ENCODE data around the gene ARV1.
"Not testable (repeated sequence)": the region's sequence is repeated elsewhere in the genome, so short reads cannot be mapped to it uniquely, and the experiment has no call there.

Gene ARV1

GRCh38 chr1:230976825-230977747 lies 1.8 kb upstream of the ARV1 start:
- no peak for DNase-seq

- peak; percentile 69 for DNase-seq
Observed at GRCh38 chr1:230977761-230978490, 968 bp upstream of the ARV1 start.

GRCh38 chr1:230979389-230979716 lies 459 bp downstream of the ARV1 start:
- no peak for DNase-seq

GRCh38 chr1:230979952-230980351 lies 1.1 kb downstream of the ARV1 start:
- no peak for DNase-seq

GRCh38 chr1:230982696-230983095 lies 3.8 kb downstream of the ARV1 start:
- no peak for DNase-seq

GRCh38 chr1:230983811-230984210 lies 4.9 kb downstream of the ARV1 start:
- no peak for DNase-seq

GRCh38 chr1:230984622-230985515 lies 6.0 kb downstream of the ARV1 start:
- DNase-seq = not testable (repeated sequence)

GRCh38 chr1:230985711-230986110 lies 6.8 kb downstream of the ARV1 start:
- DNase-seq = no peak

GRCh38 chr1:230986976-230987375 lies 8.1 kb downstream of the ARV1 start:
- no peak for DNase-seq

GRCh38 chr1:230987448-230987847 lies 8.6 kb downstream of the ARV1 start:
- no peak for DNase-seq

GRCh38 chr1:230992100-230992774 lies 13.3 kb downstream of the ARV1 start:
- DNase-seq = no peak

GRCh38 chr1:230994860-230995259 lies 16.0 kb downstream of the ARV1 start:
- DNase-seq = no peak

- no peak for DNase-seq
Observed at GRCh38 chr1:231000201-231000600, 21.3 kb downstream of the ARV1 start.

GRCh38 chr1:231000639-231001038 lies 21.7 kb downstream of the ARV1 start:
- no peak for DNase-seq

- DNase-seq = no peak
Observed at GRCh38 chr1:231001892-231002291, 23.0 kb downstream of the ARV1 start.

- not testable (repeated sequence) for DNase-seq
Observed at GRCh38 chr1:231007535-231007934, 28.6 kb downstream of the ARV1 start.

GRCh38 chr1:231011360-231011759 lies 32.5 kb downstream of the ARV1 start:
- no peak for DNase-seq

GRCh38 chr1:231011963-231012362 lies 33.1 kb downstream of the ARV1 start:
- no peak for DNase-seq

GRCh38 chr1:231013391-231014015 lies 34.6 kb downstream of the ARV1 start:
- no peak for DNase-seq

- DNase-seq = no peak
Observed at GRCh38 chr1:231016234-231016633, 37.3 kb downstream of the ARV1 start.

- no peak for DNase-seq
Observed at GRCh38 chr1:231016966-231017365, 38.1 kb downstream of the ARV1 start.

GRCh38 chr1:231019711-231020110 lies 40.8 kb downstream of the ARV1 start:
- DNase-seq = no peak

Data from retina (tissue), 1 donor.